ENCODE data around the gene MPP2. TPM values are rescaled to one million over a fixed set of nuclear protein-coding genes. Genes with fewer than 3 reads are reported as not detected.
"Not testable (repeated sequence)": the region's sequence is repeated elsewhere in the genome, so short reads cannot be mapped to it uniquely, and the experiment has no call there.

The MPP2 gene
- total RNA-seq, 2 donors from 2014 or later: 4.0 to 4.1 TPM

GRCh38 chr17:43873815-43874214 lies 33.5 kb downstream of the MPP2 start:
- no peak overlapping the region for H3K4me3 Mint-ChIP-seq
- H3K4me1 Mint-ChIP-seq (ENCODE audit: low read depth): no peaks in the 10 kb centered on the region
- H3K36me3 Mint-ChIP-seq (ENCODE audit: insufficient read depth in 2 of 2): no peaks in the 10 kb centered on the region
- H3K27me3 Mint-ChIP-seq (ENCODE audit: low read depth): peaks cover 11% of the 10 kb centered on the region
- H3K27ac Mint-ChIP-seq: no peak overlapping the region
- no peaks in the 10 kb centered on the region for H3K9me3 Mint-ChIP-seq
- no peak for DNase-seq
- ATAC-seq (replicated peaks in 1 of 2): no peak

- DNase-seq (no peak), ATAC-seq (replicated peaks in 1 of 2) (no peak)
- H3K9me3 Mint-ChIP-seq: no peaks in the 10 kb centered on the region
- H3K27ac Mint-ChIP-seq: no peak overlapping the region
- peaks cover 18% of the 10 kb centered on the region for H3K27me3 Mint-ChIP-seq (ENCODE audit: low read depth)
- H3K4me1 Mint-ChIP-seq (ENCODE audit: low read depth): no peaks in the 10 kb centered on the region
- no peak overlapping the region for H3K4me3 Mint-ChIP-seq
- peaks cover 0 to 2% of the 10 kb centered on the region in 2 donors for H3K36me3 Mint-ChIP-seq (ENCODE audit: insufficient read depth in 2 of 2)
Observed at GRCh38 chr17:43873091-43873490, 34.2 kb downstream of the MPP2 start.

GRCh38 chr17:43871946-43872690 lies 35.2 kb downstream of the MPP2 start:
- ATAC-seq (replicated peaks in 1 of 2): no peak
- H3K4me1 Mint-ChIP-seq (ENCODE audit: low read depth): no peaks in the 10 kb centered on the region
- no peaks in the 10 kb centered on the region for H3K9me3 Mint-ChIP-seq
- H3K27ac Mint-ChIP-seq: no peak overlapping the region
- no peak for DNase-seq
- peaks cover 0 to 2% of the 10 kb centered on the region in 2 donors for H3K36me3 Mint-ChIP-seq (ENCODE audit: insufficient read depth in 2 of 2)
- H3K27me3 Mint-ChIP-seq (ENCODE audit: low read depth): peaks cover 26% of the 10 kb centered on the region
- no peak overlapping the region for H3K4me3 Mint-ChIP-seq

GRCh38 chr17:43869031-43869430 lies 38.3 kb downstream of the MPP2 start:
- H3K4me1 Mint-ChIP-seq (ENCODE audit: low read depth); ATAC-seq (replicated peaks in 1 of 2); H3K9me3 Mint-ChIP-seq; H3K36me3 Mint-ChIP-seq (ENCODE audit: insufficient read depth in 2 of 2); H3K27ac Mint-ChIP-seq; DNase-seq; H3K4me3 Mint-ChIP-seq: not testable (repeated sequence)
- peaks cover 30% of the 10 kb centered on the region for H3K27me3 Mint-ChIP-seq (ENCODE audit: low read depth)

GRCh38 chr17:43868226-43868994 lies 38.9 kb downstream of the MPP2 start:
- Mint-ChIP-seq H3K27ac (no peak overlapping the region), H3K36me3 (ENCODE audit: insufficient read depth in 2 of 2) (peaks cover 0 to 2% of the 10 kb centered on the region in 2 donors)
- ATAC-seq (replicated peaks in 1 of 2): no peak

GRCh38 chr17:43864161-43864984 lies 43.0 kb downstream of the MPP2 start:
- Mint-ChIP-seq H3K27ac (no peak overlapping the region), H3K27me3 (ENCODE audit: low read depth) (peaks cover 20% of the 10 kb centered on the region), H3K36me3 (ENCODE audit: insufficient read depth in 2 of 2) (peaks cover 0 to 2% of the 10 kb centered on the region in 2 donors), H3K4me3 (no peak overlapping the region), H3K4me1 (ENCODE audit: low read depth) (no peaks in the 10 kb centered on the region), H3K9me3 (no peaks in the 10 kb centered on the region)
- ATAC-seq (replicated peaks in 1 of 2) (no peak), DNase-seq (no peak)

More at GRCh38 chr17:43868226-43868994, 38.9 kb downstream of the MPP2 start:
- peaks cover 28% of the 10 kb centered on the region for H3K27me3 Mint-ChIP-seq (ENCODE audit: low read depth)
- DNase-seq: no peak
- H3K4me1 Mint-ChIP-seq (ENCODE audit: low read depth): no peaks in the 10 kb centered on the region
- H3K4me3 Mint-ChIP-seq: no peak overlapping the region
- H3K9me3 Mint-ChIP-seq: no peaks in the 10 kb centered on the region

GRCh38 chr17:43861960-43862359 lies 45.4 kb downstream of the MPP2 start:
- no peak overlapping the region for H3K4me3 Mint-ChIP-seq
- H3K4me1 Mint-ChIP-seq (ENCODE audit: low read depth): no peaks in the 10 kb centered on the region
- H3K36me3 Mint-ChIP-seq (ENCODE audit: insufficient read depth in 2 of 2): no peaks in the 10 kb centered on the region
- ATAC-seq (replicated peaks in 1 of 2): no peak
- no peak overlapping the region for H3K27ac Mint-ChIP-seq
- DNase-seq: no peak
- H3K27me3 Mint-ChIP-seq (ENCODE audit: low read depth): peaks cover 17% of the 10 kb centered on the region
- no peaks in the 10 kb centered on the region for H3K9me3 Mint-ChIP-seq

GRCh38 chr17:43860927-43861622 lies 46.3 kb downstream of the MPP2 start:
- Mint-ChIP-seq H3K27me3 (ENCODE audit: low read depth) (peaks cover 14% of the 10 kb centered on the region), H3K27ac (no peak overlapping the region), H3K9me3 (no peaks in the 10 kb centered on the region), H3K4me1 (ENCODE audit: low read depth) (no peaks in the 10 kb centered on the region), H3K4me3 (no peak overlapping the region), H3K36me3 (ENCODE audit: insufficient read depth in 2 of 2) (no peaks in the 10 kb centered on the region)
- ATAC-seq (replicated peaks in 1 of 2) (no peak), DNase-seq (no peak)

GRCh38 chr17:43860077-43860725 lies 47.1 kb downstream of the MPP2 start:
- no peak overlapping the region for H3K27ac Mint-ChIP-seq
- no peaks in the 10 kb centered on the region for H3K36me3 Mint-ChIP-seq (ENCODE audit: insufficient read depth in 2 of 2)
- no peak for DNase-seq
- peak; percentile 57 to 62 for ATAC-seq (replicated peaks in 1 of 2)
- H3K4me1 Mint-ChIP-seq (ENCODE audit: low read depth): no peaks in the 10 kb centered on the region
- H3K4me3 Mint-ChIP-seq: no peak overlapping the region
- H3K27me3 Mint-ChIP-seq (ENCODE audit: low read depth): peaks cover 14% of the 10 kb centered on the region
- no peaks in the 10 kb centered on the region for H3K9me3 Mint-ChIP-seq

GRCh38 chr17:43857957-43858600 lies 49.3 kb downstream of the MPP2 start:
- H3K27ac Mint-ChIP-seq: no peak overlapping the region
- DNase-seq (no peak), ATAC-seq (replicated peaks in 1 of 2) (no peak)
- H3K4me3 Mint-ChIP-seq: no peak overlapping the region
- no peaks in the 10 kb centered on the region for H3K36me3 Mint-ChIP-seq (ENCODE audit: insufficient read depth in 2 of 2)
- H3K4me1 Mint-ChIP-seq (ENCODE audit: low read depth): no peaks in the 10 kb centered on the region
- H3K9me3 Mint-ChIP-seq: no peaks in the 10 kb centered on the region
- peaks cover 14% of the 10 kb centered on the region for H3K27me3 Mint-ChIP-seq (ENCODE audit: low read depth)

GRCh38 chr17:43857141-43857540 lies 50.2 kb downstream of the MPP2 start:
- Mint-ChIP-seq H3K27ac (no peak overlapping the region), H3K4me1 (ENCODE audit: low read depth) (no peaks in the 10 kb centered on the region), H3K36me3 (ENCODE audit: insufficient read depth in 2 of 2) (no peaks in the 10 kb centered on the region), H3K9me3 (no peaks in the 10 kb centered on the region), H3K27me3 (ENCODE audit: low read depth) (peaks cover 19% of the 10 kb centered on the region), H3K4me3 (no peak overlapping the region)
- DNase-seq: no peak
- ATAC-seq (replicated peaks in 1 of 2): no peak

- Mint-ChIP-seq H3K4me1 (ENCODE audit: low read depth) (no peaks in the 10 kb centered on the region), H3K27ac (no peak overlapping the region), H3K9me3 (no peaks in the 10 kb centered on the region), H3K27me3 (ENCODE audit: low read depth) (peaks cover 26% of the 10 kb centered on the region), H3K4me3 (no peak overlapping the region), H3K36me3 (ENCODE audit: insufficient read depth in 2 of 2) (no peaks in the 10 kb centered on the region)
- ATAC-seq (replicated peaks in 1 of 2): no peak
- DNase-seq: no peak
Observed at GRCh38 chr17:43856141-43856540, 51.2 kb downstream of the MPP2 start.

All from activated T-cell treated with anti-CD3 and anti-CD28 coated beads, Interleukin-2, amount 50 U/mL, for 72 hours (primary cell).